Activated CD4-positive, CD25-positive, alpha-beta regulatory T cell treated with anti-CD3 and anti-CD28 coated beads, Interleukin-2, amount 50 U/mL, for 16 hours (primary cell): Measurements from ENCODE around the gene BACH1.
"Not testable (repeated sequence)": the region's sequence is repeated elsewhere in the genome, so short reads cannot be mapped to it uniquely, and the experiment has no call there.

Experiments
- DNase-seq: peaks from one replicate; pipeline ENCODE4 v3.0.0-alpha.2; 2020; ENCODE audit warnings: low read depth, low spot score

Gene BACH1

GRCh38 chr21:29343519-29343918 lies 44.8 kb downstream of the BACH1 start:
- no peak for DNase-seq

- no peak for DNase-seq
Measured at GRCh38 chr21:29346281-29346680, 47.6 kb downstream of the BACH1 start.

- no peak for DNase-seq
Measured at GRCh38 chr21:29346771-29347170, 48.0 kb downstream of the BACH1 start.

- DNase-seq, result no peak
Measured at GRCh38 chr21:29347274-29347681, 48.6 kb downstream of the BACH1 start.

- DNase-seq, result no peak
Measured at GRCh38 chr21:29349702-29350101, 51.0 kb downstream of the BACH1 start.

- no peak for DNase-seq
Measured at GRCh38 chr21:29350246-29350779, 51.6 kb downstream of the BACH1 start.

GRCh38 chr21:29351691-29352090 lies 53.0 kb downstream of the BACH1 start:
- DNase-seq, result no peak

GRCh38 chr21:29355043-29355710 lies 56.5 kb downstream of the BACH1 start:
- DNase-seq, result not testable (repeated sequence)

GRCh38 chr21:29356291-29356690 lies 57.6 kb downstream of the BACH1 start:
- DNase-seq, result not testable (repeated sequence)

- not testable (repeated sequence) for DNase-seq
Measured at GRCh38 chr21:29356810-29357209, 58.1 kb downstream of the BACH1 start.

- no peak for DNase-seq
Measured at GRCh38 chr21:29359718-29360117, 61.0 kb downstream of the BACH1 start.

- DNase-seq, result no peak
Measured at GRCh38 chr21:29360799-29361765, 62.4 kb downstream of the BACH1 start.

GRCh38 chr21:29362758-29363157 lies 64.0 kb downstream of the BACH1 start:
- DNase-seq, result no peak

GRCh38 chr21:29365661-29366265 lies 67.0 kb downstream of the BACH1 start:
- no peak for DNase-seq

GRCh38 chr21:29366532-29366931 lies 67.8 kb downstream of the BACH1 start:
- no peak for DNase-seq

GRCh38 chr21:29367335-29367734 lies 68.6 kb downstream of the BACH1 start:
- DNase-seq, result no peak

- no peak for DNase-seq
Measured at GRCh38 chr21:29368906-29369305, 70.2 kb downstream of the BACH1 start.

- DNase-seq, result no peak
Measured at GRCh38 chr21:29371464-29371863, 72.7 kb downstream of the BACH1 start.

- peak; percentile 60 for DNase-seq
Measured at GRCh38 chr21:29372063-29372802, 73.5 kb downstream of the BACH1 start.

- DNase-seq, result no peak
Measured at GRCh38 chr21:29374481-29374880, 75.8 kb downstream of the BACH1 start.

GRCh38 chr21:29376556-29376955 lies 77.8 kb downstream of the BACH1 start:
- peak; percentile 22 for DNase-seq
